GM21381 (cell line): ENCODE measurements around the gene EEF1A2.

Experiments
- ATAC-seq: cut with Tn5 transposase; IDR thresholded peaks from one replicate; pipeline ENCODE4 v1.9.1; 2021; ENCODE audit warnings: mild to moderate bottlenecking, moderate library complexity; ENCODE audit not compliant: unreplicated experiment

The EEF1A2 gene

GRCh38 chr20:63500902-63501817 lies 2.3 kb upstream of the EEF1A2 start:
- ATAC-seq = no peak

GRCh38 chr20:63500151-63500901 lies 1.4 kb upstream of the EEF1A2 start:
- no peak for ATAC-seq

DNA sequence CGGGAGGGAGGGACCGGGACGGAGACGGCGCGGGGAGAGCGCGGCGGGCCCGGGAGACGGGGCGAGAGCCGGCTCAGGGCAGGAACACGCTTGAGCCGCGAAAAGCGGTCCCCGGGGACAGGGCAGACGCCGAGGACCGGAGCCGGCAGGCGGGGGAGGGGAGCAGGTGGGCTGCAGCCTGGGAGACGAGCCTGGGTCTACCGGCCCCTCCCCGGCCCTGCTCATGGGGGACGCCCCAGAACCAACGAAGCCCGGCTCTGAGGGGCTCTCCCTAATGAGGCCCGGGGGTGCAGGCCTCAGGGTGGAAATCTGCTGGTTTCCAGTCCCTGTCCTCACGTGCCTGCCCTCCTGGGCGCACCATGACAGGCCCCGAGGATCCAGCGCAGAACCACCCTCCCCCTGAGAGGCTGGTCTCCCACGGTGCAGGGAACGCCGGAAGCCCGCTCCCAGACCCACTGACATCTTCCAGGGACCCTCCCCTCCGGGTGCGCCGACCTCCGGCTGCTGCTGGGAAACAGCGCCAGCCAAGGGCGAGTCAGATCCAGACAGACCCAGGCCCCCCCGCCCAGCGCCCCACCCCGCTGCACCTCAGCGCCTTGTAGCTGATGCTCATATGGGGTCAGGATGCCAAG lies 571 bp upstream of the EEF1A2 start:
- no peak for ATAC-seq

DNA sequence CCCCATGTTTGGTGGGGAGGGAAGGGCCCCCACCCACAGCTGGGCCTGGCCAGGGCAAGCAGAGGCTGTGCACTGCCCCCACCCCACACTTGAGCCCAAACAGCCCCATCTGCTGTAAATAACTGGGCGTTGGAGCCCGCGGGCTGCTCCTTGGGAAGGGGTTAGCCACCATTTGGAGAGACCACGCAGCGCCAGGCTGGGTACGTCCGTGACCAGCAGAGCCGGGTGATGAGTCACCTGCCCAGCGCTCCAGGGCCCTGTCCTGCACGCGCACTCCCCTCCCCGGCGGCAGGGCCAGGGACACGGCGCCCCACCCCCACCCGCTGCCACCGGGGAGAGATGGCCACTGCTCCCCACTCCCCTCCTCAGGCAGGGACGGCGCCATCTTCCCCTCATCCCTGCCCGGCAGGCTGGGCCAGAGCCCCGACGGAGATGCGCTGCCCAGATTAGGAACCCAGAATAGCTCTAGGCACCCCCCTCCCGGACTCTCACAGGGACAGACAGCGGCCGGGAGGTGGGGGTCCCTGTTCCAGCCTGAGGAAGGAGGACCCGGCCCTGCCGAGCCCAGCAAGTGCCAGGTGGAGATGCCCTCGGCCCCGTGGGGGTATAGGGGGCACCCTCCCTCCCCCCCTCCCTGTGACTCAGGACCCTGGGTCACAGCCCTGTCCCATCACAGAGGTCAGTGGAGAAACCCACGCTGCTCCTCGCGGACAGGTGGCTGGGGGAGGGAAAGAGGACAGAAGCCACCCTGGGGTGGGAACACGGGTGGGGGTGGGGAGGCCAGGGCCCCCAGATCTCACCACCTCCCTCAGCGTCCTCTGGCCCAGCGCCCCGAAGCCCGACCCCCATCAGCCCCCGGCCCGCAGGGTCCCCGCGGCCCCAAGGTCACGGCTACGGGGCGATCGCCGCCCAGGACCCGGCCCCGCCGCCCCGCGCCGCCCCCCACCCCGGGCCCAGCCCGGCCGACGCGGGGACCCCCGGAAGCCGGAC lies 642 bp downstream of the EEF1A2 start:
- no peak for ATAC-seq

- no peak for ATAC-seq
Observed at GRCh38 chr20:63497138-63497945, 1.5 kb downstream of the EEF1A2 start.

GRCh38 chr20:63496596-63497120 lies 2.2 kb downstream of the EEF1A2 start:
- ATAC-seq = no peak

GRCh38 chr20:63495741-63496595 lies 2.9 kb downstream of the EEF1A2 start:
- no peak for ATAC-seq

DNA sequence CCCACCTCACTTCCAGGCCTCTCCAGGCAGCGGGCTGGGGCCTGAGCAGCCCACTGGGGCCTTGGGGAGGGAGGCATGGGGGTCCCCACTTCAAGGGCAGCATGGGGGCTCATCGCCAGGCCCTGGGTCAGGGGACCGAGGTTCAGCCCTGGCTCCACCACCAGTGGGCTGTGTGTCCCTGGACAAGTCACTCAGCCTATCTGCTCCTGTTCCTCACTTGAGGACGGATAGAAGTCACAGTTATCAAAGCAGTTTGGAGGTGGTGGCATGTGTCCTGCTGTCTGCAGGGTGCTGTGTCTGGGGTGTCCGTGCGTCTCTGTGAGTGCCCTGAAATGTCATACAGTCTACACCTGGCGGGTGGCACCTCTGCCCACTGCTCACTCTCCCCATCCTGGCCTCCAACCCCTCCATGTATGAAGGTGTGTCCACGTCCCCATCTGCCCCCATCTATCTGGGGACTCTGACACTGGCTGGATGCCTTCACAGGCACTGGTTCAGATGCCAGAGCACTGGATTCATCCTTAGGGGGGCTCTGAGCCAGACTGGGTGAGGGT lies 3.6 kb downstream of the EEF1A2 start:
- ATAC-seq = no peak

GRCh38 chr20:63494420-63495166 lies 4.3 kb downstream of the EEF1A2 start:
- no peak for ATAC-seq

- no peak for ATAC-seq
Observed at GRCh38 chr20:63494084-63494419, 4.8 kb downstream of the EEF1A2 start.

- no peak for ATAC-seq
Observed at GRCh38 chr20:63493563-63494020, 5.3 kb downstream of the EEF1A2 start.

- ATAC-seq = no peak
Observed at GRCh38 chr20:63492982-63493381, 5.9 kb downstream of the EEF1A2 start.

GRCh38 chr20:63492518-63492917 lies 6.4 kb downstream of the EEF1A2 start:
- no peak for ATAC-seq

DNA sequence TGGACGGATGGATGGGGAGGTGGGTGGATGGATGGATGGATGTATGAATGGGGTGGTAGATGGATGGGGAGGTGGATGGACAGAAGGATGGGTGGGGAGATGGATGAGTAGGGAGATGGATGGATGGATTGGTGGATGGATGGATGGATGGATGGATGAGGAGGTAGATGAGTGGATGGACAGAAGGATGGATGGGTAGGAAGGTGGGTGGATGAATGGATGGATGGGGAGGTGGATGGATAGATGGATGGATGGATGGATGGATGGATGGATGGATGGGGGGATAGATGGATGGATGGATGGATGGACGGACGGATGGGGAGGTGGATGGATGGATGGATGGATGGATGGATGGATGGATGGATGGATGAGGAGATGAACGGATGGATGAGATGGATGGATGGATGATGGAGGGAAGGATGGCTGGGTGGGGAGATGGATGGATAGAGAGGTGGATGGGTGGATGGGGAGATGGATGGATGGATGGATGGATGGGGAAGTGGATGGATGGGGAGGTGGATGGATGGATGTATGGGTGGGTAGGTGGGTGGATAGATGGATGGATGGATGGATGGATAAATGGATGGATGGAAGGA lies 7.2 kb downstream of the EEF1A2 start:
- ATAC-seq = no peak

DNA sequence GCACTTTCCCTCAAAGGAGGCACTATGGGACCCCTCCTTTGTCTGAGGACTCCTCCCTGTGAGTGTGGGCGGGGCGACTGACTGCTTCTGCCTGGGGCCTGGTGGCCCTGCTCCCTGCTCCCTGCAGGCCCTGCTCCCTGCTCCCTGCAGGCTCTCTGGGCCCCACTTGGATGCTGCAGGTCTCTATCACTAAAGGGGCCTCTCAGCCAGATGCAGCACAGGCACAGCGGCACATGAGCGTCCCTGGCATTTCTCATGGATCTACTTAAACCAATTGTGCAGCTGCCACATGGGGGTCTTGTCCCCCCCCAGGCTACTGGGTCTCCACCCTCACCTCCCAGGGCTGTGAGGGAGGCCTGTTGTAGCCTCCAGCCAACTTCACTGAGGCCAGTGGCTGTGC lies 7.8 kb downstream of the EEF1A2 start:
- no peak for ATAC-seq

GRCh38 chr20:63490416-63490815 lies 8.5 kb downstream of the EEF1A2 start:
- ATAC-seq = no peak
